ENCODE data around the gene DHRS7C. TPM values are rescaled to one million over a fixed set of nuclear protein-coding genes. Genes with fewer than 3 reads are reported as not detected.

The DHRS7C gene, protein sequence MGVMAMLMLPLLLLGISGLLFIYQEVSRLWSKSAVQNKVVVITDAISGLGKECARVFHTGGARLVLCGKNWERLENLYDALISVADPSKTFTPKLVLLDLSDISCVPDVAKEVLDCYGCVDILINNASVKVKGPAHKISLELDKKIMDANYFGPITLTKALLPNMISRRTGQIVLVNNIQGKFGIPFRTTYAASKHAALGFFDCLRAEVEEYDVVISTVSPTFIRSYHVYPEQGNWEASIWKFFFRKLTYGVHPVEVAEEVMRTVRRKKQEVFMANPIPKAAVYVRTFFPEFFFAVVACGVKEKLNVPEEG
- not detected in 5 replicates for total RNA-seq (2022; extraction: Qiagen RNA extraction; ENCODE audit: low read depth)

DNA sequence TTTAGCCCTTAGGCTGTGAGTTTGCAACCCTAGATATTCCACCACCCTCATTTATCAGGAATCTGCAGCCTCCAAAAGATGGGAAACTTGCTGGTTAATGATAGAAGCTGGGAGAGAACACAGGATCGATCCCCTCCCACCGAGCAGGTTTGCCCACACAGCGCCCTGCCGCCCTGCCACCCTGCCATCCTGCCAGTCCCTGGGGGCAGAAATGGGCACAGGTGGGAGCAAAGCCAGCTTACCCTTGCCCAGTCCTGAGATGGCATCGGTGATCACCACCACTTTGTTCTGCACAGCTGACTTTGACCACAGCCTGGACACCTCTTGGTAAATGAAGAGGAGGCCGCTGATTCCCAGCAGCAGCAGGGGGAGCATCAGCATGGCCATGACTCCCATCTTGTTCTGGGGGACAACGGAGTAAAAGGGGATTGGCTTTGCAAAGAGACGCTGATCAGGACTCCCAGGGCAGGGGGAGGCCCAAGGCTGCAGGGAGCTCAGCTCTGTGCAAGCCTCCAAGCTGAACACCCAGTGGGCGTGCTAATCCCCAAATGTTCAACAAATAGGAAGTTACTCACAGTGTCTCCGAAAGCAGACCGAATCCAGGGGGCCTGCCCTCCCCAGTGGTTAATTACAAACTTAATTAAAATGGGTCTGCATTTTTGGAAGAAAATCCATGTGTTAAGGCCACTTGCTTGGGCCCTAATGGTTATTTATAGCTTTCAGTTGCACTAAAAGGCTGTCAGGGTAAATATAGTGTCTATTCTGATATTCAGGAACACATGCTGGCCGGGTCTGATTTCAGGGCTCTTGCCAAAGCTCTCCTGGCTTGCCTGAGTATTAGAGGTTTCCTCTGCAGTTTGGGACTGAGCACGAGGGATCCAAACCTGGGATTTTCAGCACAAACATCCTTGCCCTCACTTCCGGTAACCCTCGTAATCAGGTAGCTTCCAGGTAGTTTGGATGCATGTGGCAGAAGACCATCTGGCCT is at the start of gene DHRS7C:
Gene DHRS7C, minus strand, starts transcription at position 704 of the 988 bp plus-strand sequence. Its CDS starts 308 bp downstream, at position 396.

DNA sequence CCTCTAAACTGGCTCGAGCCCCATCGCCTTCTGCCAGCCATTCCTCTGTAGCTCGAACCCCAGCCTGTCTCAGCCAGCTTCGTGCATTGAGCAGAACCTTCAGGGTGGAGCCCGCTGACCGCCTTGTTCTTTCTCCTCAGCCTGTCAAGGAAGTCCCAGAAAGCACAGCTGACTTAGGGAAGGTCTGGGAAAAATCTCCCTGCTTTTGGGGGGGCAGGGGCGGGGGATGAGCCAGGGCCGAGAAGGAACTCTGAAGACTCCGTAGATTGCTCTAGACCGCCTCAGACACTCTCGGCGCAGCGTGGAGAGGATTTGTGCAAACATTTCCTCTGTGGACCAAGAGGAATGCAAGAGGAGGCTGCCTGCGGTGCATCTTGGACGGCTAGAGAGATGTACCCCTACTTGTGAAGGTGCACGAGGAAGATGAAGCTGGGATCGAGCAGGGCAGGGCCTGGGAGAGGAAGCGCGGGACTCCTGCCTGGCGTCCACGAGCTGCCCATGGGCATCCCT is 34.3 kb upstream of the DHRS7C start, which contains the start of gene GLP2R:
Gene GLP2R, plus strand, starts transcription at position 284 of the 510 bp plus-strand sequence. Its CDS starts 140 bp downstream, at position 424.

DNA sequence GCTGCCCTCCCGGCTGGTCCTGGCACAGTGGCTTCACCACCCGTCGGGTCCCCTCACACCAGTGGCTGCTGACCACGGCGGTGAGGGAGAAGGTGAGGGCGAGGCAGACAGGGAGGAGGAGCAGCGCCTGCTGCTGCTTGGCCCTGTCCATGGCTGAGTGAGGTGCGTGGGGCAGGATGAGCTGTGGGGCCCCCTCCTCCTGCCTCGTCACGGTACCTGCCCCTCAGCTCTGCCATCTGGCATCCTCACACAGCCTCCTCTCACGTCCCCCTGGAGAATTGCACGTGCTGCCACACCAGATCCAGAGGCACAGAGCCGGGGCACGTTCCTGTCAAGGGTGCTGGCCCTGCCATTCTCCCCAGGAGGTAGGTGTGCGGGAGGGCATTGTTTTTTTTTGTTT is 30.5 kb upstream of the DHRS7C start, which contains the start of gene GSG1L2:
Gene GSG1L2, minus strand, starts transcription at position 159 of the 400 bp plus-strand sequence. Its CDS starts 8 bp downstream, at position 151.

Other genes with a start within 250 kb of the DHRS7C start
- 60.8 to 83.5 TPM (median 63.3 TPM) in 5 replicates for gene STX8, start 215.8 kb downstream of the DHRS7C start, total RNA-seq (2022; extraction: Qiagen RNA extraction; ENCODE audit: low read depth)
- 0.29 TPM in 1 of 5 replicates, not detected in the others for gene CFAP52, start 214.9 kb downstream of the DHRS7C start, total RNA-seq (2022; extraction: Qiagen RNA extraction; ENCODE audit: low read depth)
- 3.9 to 5.3 TPM (median 4.5 TPM) in 5 replicates for gene USP43, start 146.1 kb downstream of the DHRS7C start, total RNA-seq (2022; extraction: Qiagen RNA extraction; ENCODE audit: low read depth)
- not detected in 5 replicates for gene GSG1L2, start 30.5 kb upstream of the DHRS7C start, total RNA-seq (2022; extraction: Qiagen RNA extraction; ENCODE audit: low read depth)
- gene GLP2R, start 34.3 kb upstream of the DHRS7C start, total RNA-seq (2022; extraction: Qiagen RNA extraction; ENCODE audit: low read depth) = 8.5 to 14.7 TPM (median 9.3 TPM) in 5 replicates
- 0.08 TPM in 1 of 5 replicates, not detected in the others for gene RCVRN, start 113.7 kb upstream of the DHRS7C start, total RNA-seq (2022; extraction: Qiagen RNA extraction; ENCODE audit: low read depth)

Measured in A549 treated with CpdA at 1 μM for 4 hours (cell line).